Measurements from ENCODE around the gene STEEP1.
"Not testable (repeated sequence)": the region's sequence is repeated elsewhere in the genome, so short reads cannot be mapped to it uniquely, and the experiment has no call there.

STEEP1 gene

GRCh38 chrX:119529345-119530276, 35.6 kb downstream of the STEEP1 start:
- DNase-seq, result peak; percentile 14 to 59 (median 48)

- DNase-seq, result no peak
Observed at GRCh38 chrX:119523664-119524184, 41.5 kb downstream of the STEEP1 start.

GRCh38 chrX:119521246-119521645, 44.0 kb downstream of the STEEP1 start:
- no peak for DNase-seq

- no peak for DNase-seq
Observed at GRCh38 chrX:119518371-119518770, 46.8 kb downstream of the STEEP1 start.

- DNase-seq, result peak; percentile 61 to 79 (median 74)
Observed at GRCh38 chrX:119516157-119516702, 49.0 kb downstream of the STEEP1 start.

GRCh38 chrX:119512146-119512800, 52.9 kb downstream of the STEEP1 start:
- peak; percentile 65 to 71 (median 67) for DNase-seq

- no peak for DNase-seq
Observed at GRCh38 chrX:119507206-119507605, 58.0 kb downstream of the STEEP1 start.

GRCh38 chrX:119505945-119506344, 59.3 kb downstream of the STEEP1 start:
- no peak for DNase-seq

GRCh38 chrX:119505145-119505544, 60.1 kb downstream of the STEEP1 start:
- not testable (repeated sequence) for DNase-seq

- no peak for DNase-seq
Observed at GRCh38 chrX:119503484-119503861, 61.7 kb downstream of the STEEP1 start.

GRCh38 chrX:119502727-119503483, 62.3 kb downstream of the STEEP1 start:
- peak in 2 of 3 donors; percentile 3 to 18 for DNase-seq

GRCh38 chrX:119501511-119502148, 63.6 kb downstream of the STEEP1 start:
- no peak for DNase-seq

GRCh38 chrX:119500061-119500800, 65.0 kb downstream of the STEEP1 start:
- no peak for DNase-seq

GRCh38 chrX:119497185-119497584, 68.0 kb downstream of the STEEP1 start:
- peak; percentile 29 to 33 (median 31) for DNase-seq

- DNase-seq, result no peak
Observed at GRCh38 chrX:119495734-119496726, 69.2 kb downstream of the STEEP1 start.

GRCh38 chrX:119493851-119494495, 71.2 kb downstream of the STEEP1 start:
- not testable (repeated sequence) for DNase-seq

- DNase-seq, result no peak
Observed at GRCh38 chrX:119492463-119492862, 72.7 kb downstream of the STEEP1 start.

GRCh38 chrX:119489212-119490074, 75.8 kb downstream of the STEEP1 start:
- DNase-seq, result no peak

- peak; percentile 59 to 68 (median 65) for DNase-seq
Observed at GRCh38 chrX:119488749-119489148, 76.5 kb downstream of the STEEP1 start.

All from suppressor macrophage treated with lipopolysaccharide for 1 hour (primary cell).